H1 (cell line): ENCODE measurements around the gene HDLBP. TPM values are rescaled to one million over a fixed set of nuclear protein-coding genes. Genes with fewer than 3 reads are reported as not detected.

Experiments
- CTCF ChIA-PET: fragments of 300-600 bp; sonication (Branson Sonifier 250); formaldehyde crosslinking; loops from one replicate; lab custom pipeline; 2021; ENCODE audit not compliant: partially characterized antibody; lab: Charles Lee
- POLR2A ChIA-PET: fragments of 300-600 bp; sonication (Branson Sonifier 250); formaldehyde crosslinking; loops from one replicate; lab custom pipeline; 2021; ENCODE audit warnings: inconsistent platforms; ENCODE audit not compliant: partially characterized antibody; lab: Charles Lee
- DNase-seq, 2 experiments: peaks; one replicate each; pipeline versions ENCODE4 v3.0.0 to v3.0.0-alpha.2; 2010 to 2022; ENCODE audit warnings: low spot score in 2 of 2, low read depth in 1 of 2, mixed read lengths in 1 of 2
- FAIRE-seq: peaks from 2 replicates; lab custom pipeline; 2011; peaks lifted over from hg19 to GRCh38; lab: Jason Lieb, UNC
- H2AFZ ChIP-seq: 2 replicates; pipeline ENCODE4 v1.8.1; 2012; ENCODE audit warnings: low read length, inconsistent platforms
- H2AK5ac ChIP-seq: 2 replicates; pipeline ENCODE4 v1.6.1; 2013; ENCODE audit warnings: low read depth, low read length
- H2BK120ac ChIP-seq: replicated peaks from 2 replicates; pipeline ENCODE3; 2013; ENCODE audit warnings: low read depth, low read length, inconsistent platforms
- H2BK12ac ChIP-seq: 2 replicates; pipeline ENCODE4 v1.6.1; 2013; ENCODE audit warnings: low read depth, low read length
- H2BK15ac ChIP-seq: 2 replicates; pipeline ENCODE4 v1.6.1; 2013; ENCODE audit warnings: low read length
- H2BK20ac ChIP-seq: 2 replicates; pipeline ENCODE4 v1.6.1; 2013; ENCODE audit warnings: low read length
- H2BK5ac ChIP-seq: 2 replicates; pipeline ENCODE4 v1.6.1; 2013; ENCODE audit warnings: low read depth, low read length
- H3K14ac ChIP-seq: 2 replicates; pipeline ENCODE4 v1.6.1; 2013; ENCODE audit warnings: inconsistent platforms; ENCODE audit not compliant: insufficient read length
- H3K18ac ChIP-seq: 2 replicates; pipeline ENCODE4 v1.6.1; 2013; ENCODE audit warnings: low read length; ENCODE audit errors: extremely low read depth
- H3K23ac ChIP-seq: 2 replicates; pipeline ENCODE4 v1.6.1; 2013; ENCODE audit warnings: inconsistent platforms; ENCODE audit not compliant: insufficient read length
- H3K23me2 ChIP-seq: 2 replicates; pipeline ENCODE4 v1.6.1; 2013; ENCODE audit warnings: low read depth, low read length
- H3K27ac ChIP-seq: 2 replicates; pipeline ENCODE4 v1.6.1; 2011; ENCODE audit warnings: low read depth, low read length, inconsistent platforms
- H3K27me3 ChIP-seq, 4 experiments: replicated peaks in 1 of 4; 1 replicate in 1 of 4; 2 replicates in 3 of 4; pipeline versions ENCODE4 v1.6.1 to v1.8.1; 2011 to 2013; ENCODE audit warnings: low read length in 3 of 4, mild to moderate bottlenecking in 3 of 4, inconsistent platforms in 2 of 4, mixed read lengths in 2 of 4, moderate library complexity in 1 of 4; ENCODE audit not compliant: control insufficient read depth in 3 of 4, insufficient read depth in 3 of 4; ENCODE audit errors: extremely low read depth in 1 of 4
- H3K36me3 ChIP-seq, 4 experiments: 2 replicates each; pipeline versions ENCODE4 v1.6.1 to v1.8.1; 2011 to 2013; ENCODE audit warnings: mild to moderate bottlenecking in 4 of 4, low read length in 3 of 4, moderate library complexity in 2 of 4, control low read depth in 1 of 4, inconsistent platforms in 1 of 4; ENCODE audit not compliant: insufficient read depth in 4 of 4, control insufficient read depth in 2 of 4
- H3K4ac ChIP-seq: replicated peaks from 2 replicates; pipeline ENCODE3; 2013; ENCODE audit warnings: low read length, low read depth, mixed read lengths, inconsistent platforms; ENCODE audit not compliant: insufficient read length
- H3K4me1 ChIP-seq, 4 experiments: replicated peaks in 1 of 4; 1 replicate in 1 of 4; 2 replicates in 3 of 4; pipeline versions ENCODE4 v1.6.1 to v1.8.1; 2011 to 2013; ENCODE audit warnings: low read length in 3 of 4, inconsistent platforms in 2 of 4, mixed read lengths in 1 of 4; ENCODE audit not compliant: insufficient read depth in 4 of 4, control insufficient read depth in 3 of 4
- H3K4me2 ChIP-seq, 2 experiments: 2 replicates each; pipeline versions ENCODE4 v1.6.1 to v1.8.1; 2011 to 2013; ENCODE audit warnings: low read depth in 2 of 2, low read length in 2 of 2, control low read depth in 1 of 2, inconsistent platforms in 1 of 2, mild to moderate bottlenecking in 1 of 2; ENCODE audit not compliant: insufficient read depth in 1 of 2
- H3K4me3 ChIP-seq, 4 experiments: fragments of 200-600, 300-600 bp in 1 of 4; sonication (generic), shearing (Covaris generic), sonication (Bioruptor Twin) in 1 of 4; 2 replicates each; pipeline versions ENCODE4 v1.5.1 to v1.8.1; 2011 to 2016; ENCODE audit warnings: low read length in 4 of 4, low read depth in 3 of 4, control low read depth in 2 of 4, inconsistent platforms in 2 of 4, mild to moderate bottlenecking in 2 of 4, mixed read lengths in 1 of 4, moderate library complexity in 1 of 4; ENCODE audit not compliant: insufficient read depth in 2 of 4; ENCODE audit errors: extremely low read depth in 1 of 4
- H3K56ac ChIP-seq: replicated peaks from 2 replicates; pipeline ENCODE3; 2013; ENCODE audit warnings: low read depth, mild to moderate bottlenecking, mixed read lengths, low read length, inconsistent platforms; ENCODE audit not compliant: insufficient read length
- H3K79me1 ChIP-seq: 2 replicates; pipeline ENCODE4 v1.6.1; 2013; ENCODE audit warnings: low read depth, low read length, control low read depth
- H3K79me2 ChIP-seq, 2 experiments: 2 replicates each; pipeline versions ENCODE4 v1.6.1 to v1.8.1; 2012 to 2013; ENCODE audit warnings: low read length in 2 of 2, mild to moderate bottlenecking in 2 of 2, inconsistent platforms in 1 of 2; ENCODE audit not compliant: insufficient read depth in 2 of 2, control insufficient read depth in 1 of 2
- H3K9ac ChIP-seq, 4 experiments: replicated peaks in 1 of 4; 1 replicate in 1 of 4; 2 replicates in 3 of 4; pipeline versions ENCODE4 v1.6.1 to v1.8.1; 2011 to 2013; ENCODE audit warnings: low read depth in 3 of 4, low read length in 3 of 4, control low read depth in 2 of 4, mild to moderate bottlenecking in 2 of 4, moderate library complexity in 2 of 4, inconsistent platforms in 1 of 4; ENCODE audit errors: extremely low read depth in 1 of 4
- H3K9me3 ChIP-seq, 2 experiments: 2 replicates each; pipeline versions ENCODE4 v1.6.1 to v1.8.1; 2012 to 2013; ENCODE audit warnings: mild to moderate bottlenecking in 2 of 2, moderate library complexity in 2 of 2, control low read depth in 1 of 2, inconsistent platforms in 1 of 2, low read depth in 1 of 2, low read length in 1 of 2, mixed read lengths in 1 of 2; ENCODE audit not compliant: insufficient read depth in 2 of 2
- H4K20me1 ChIP-seq, 2 experiments: replicated peaks in 1 of 2; 2 replicates each; pipeline versions ENCODE3 to v1.8.1; 2011 to 2013; ENCODE audit warnings: inconsistent platforms in 2 of 2, low read length in 2 of 2, mild to moderate bottlenecking in 1 of 2; ENCODE audit not compliant: insufficient read depth in 2 of 2, control insufficient read depth in 1 of 2
- H4K5ac ChIP-seq: 2 replicates; pipeline ENCODE4 v1.6.1; 2013; ENCODE audit warnings: low read length, low read depth, mixed read lengths, inconsistent platforms; ENCODE audit not compliant: insufficient read length
- H4K8ac ChIP-seq: 2 replicates; pipeline ENCODE4 v1.8.0; 2013; ENCODE audit warnings: mild to moderate bottlenecking, moderate library complexity, low read length, inconsistent platforms; ENCODE audit not compliant: insufficient read depth; ENCODE audit errors: extremely low read depth
- H4K91ac ChIP-seq: replicated peaks from 2 replicates; pipeline ENCODE3; 2013; ENCODE audit warnings: low read length, mixed read lengths, inconsistent platforms; ENCODE audit not compliant: insufficient read length
- CBX8 ChIP-seq: fragments of 300-800, 300-1000 bp; sonication (generic); IDR thresholded peaks from 2 replicates; pipeline ENCODE4 v1.7.1; 2016; ENCODE audit warnings: low read depth, low read length, borderline replicate concordance
- CHD1 ChIP-seq: IDR thresholded peaks from 2 replicates; pipeline ENCODE4 v1.6.1; 2012; ENCODE audit warnings: low read depth, low read length, improper control_type of control experiment
- GABPA ChIP-seq: IDR thresholded peaks from 2 replicates; pipeline ENCODE4 v1.6.1; 2011; ENCODE audit warnings: mild to moderate bottlenecking, low read length, moderate library complexity, borderline replicate concordance; ENCODE audit not compliant: insufficient read depth
- NRF1 ChIP-seq: IDR thresholded peaks from 2 replicates; pipeline ENCODE4 v1.6.1; 2011; ENCODE audit warnings: mild to moderate bottlenecking, low read depth, low read length, improper control_type of control experiment
- POLR2A ChIP-seq, 2 experiments: IDR thresholded peaks; 1 replicate in 1 of 2; 2 replicates in 1 of 2; pipeline ENCODE4 v1.6.1; 2011; ENCODE audit warnings: low read depth in 2 of 2, low read length in 2 of 2, mild to moderate bottlenecking in 2 of 2; ENCODE audit errors: control extremely low read depth in 1 of 2
- POU5F1 ChIP-seq: IDR thresholded peaks from 2 replicates; pipeline ENCODE4 v1.6.1; 2011; ENCODE audit warnings: low read depth, mild to moderate bottlenecking, low read length, moderate library complexity
- RBBP5 ChIP-seq: IDR thresholded peaks from 2 replicates; pipeline ENCODE4 v1.7.1; 2012; ENCODE audit warnings: low read depth, mild to moderate bottlenecking, inconsistent platforms, low read length, moderate library complexity, borderline replicate concordance
- SIN3A ChIP-seq, 2 experiments: IDR thresholded peaks in 1 of 2; conservative IDR thresholded peaks in 1 of 2; 2 replicates each; pipeline ENCODE4 v1.6.1; 2011 to 2012; ENCODE audit warnings: low read length in 2 of 2, improper control_type of control experiment in 1 of 2, low read depth in 1 of 2, mild to moderate bottlenecking in 1 of 2
- SIX5 ChIP-seq: IDR thresholded peaks from 2 replicates; pipeline ENCODE4 v1.6.1; 2011; ENCODE audit warnings: mild to moderate bottlenecking, low read depth, low read length
- SRF ChIP-seq: IDR thresholded peaks from 2 replicates; pipeline ENCODE4 v1.6.1; 2011; ENCODE audit warnings: mild to moderate bottlenecking, low read depth, low read length, moderate library complexity
- SUZ12 ChIP-seq: fragments of 200-600 bp; sonication (generic); IDR thresholded peaks from 2 replicates; pipeline ENCODE4 v1.6.1; 2012; ENCODE audit warnings: mild to moderate bottlenecking, inconsistent platforms, low read length, moderate library complexity, mixed read lengths
- TBP ChIP-seq: IDR thresholded peaks from 2 replicates; pipeline ENCODE4 v1.6.1; 2011; ENCODE audit warnings: low read depth, low read length, improper control_type of control experiment
- TCF12 ChIP-seq: IDR thresholded peaks from 2 replicates; pipeline ENCODE4 v1.6.1; 2011; ENCODE audit warnings: low read depth, mild to moderate bottlenecking, low read length
- WGBS, 2 experiments: shearing (Covaris generic) in 1 of 2; methylation state at CpG; one replicate each; pipeline versions ENCODE4 v1.1.6 to v1.1.7; 2013 to 2015; ENCODE audit warnings: low lambda C conversion rate in 2 of 2, mixed read lengths in 2 of 2, inconsistent platforms in 1 of 2, low coverage in 1 of 2, missing lambda C conversion rate in 1 of 2; ENCODE audit not compliant: insufficient replicate concordance in 2 of 2, insufficient coverage in 1 of 2, insufficient read length in 1 of 2; ENCODE audit errors: extremely low coverage in 1 of 2, missing lambda C conversion rate in 1 of 2; 5-methylcytosine and 5-hydroxymethylcytosine counted together
- polyA plus RNA-seq, 7 experiments: library from polyadenylated mRNA; depleted of rRNA in 3 of 7; stranded (reverse) in 5 of 7; unstranded in 2 of 7; fragments of >200 nt in 5 of 7; fragments of 200-250 nt in 2 of 7; gene quantifications; 1 replicate in 5 of 7; 2 replicates in 1 of 7; 4 replicates in 1 of 7; pipeline versions ENCODE4 v1.2.1 to v1.2.3, GENCODE V29; 2011 to 2013; ENCODE audit warnings: missing spikeins in 2 of 7, mixed read lengths in 2 of 7
- total RNA-seq: library from RNA; stranded (reverse); fragmentation: NEBNext Ultra II Directional; extraction: Animal tissue kit (Norgen Biotek cat#: 25700); gene quantifications from 2 replicates; pipeline ENCODE4 v1.2.1, GENCODE V29; 2021
- TF ChIP-seq, protein P1 (sequence below): IDR thresholded peaks from 2 replicates; pipeline ENCODE4 v1.6.1; 2012; ENCODE audit warnings: low read length, inconsistent platforms

HDLBP gene
- total and polyA plus RNA-seq, 2 of the 8 experiments (the other 6 are each of a cell fraction or from before 2014, with no cell fraction given): 185 to 360 TPM

DNA sequence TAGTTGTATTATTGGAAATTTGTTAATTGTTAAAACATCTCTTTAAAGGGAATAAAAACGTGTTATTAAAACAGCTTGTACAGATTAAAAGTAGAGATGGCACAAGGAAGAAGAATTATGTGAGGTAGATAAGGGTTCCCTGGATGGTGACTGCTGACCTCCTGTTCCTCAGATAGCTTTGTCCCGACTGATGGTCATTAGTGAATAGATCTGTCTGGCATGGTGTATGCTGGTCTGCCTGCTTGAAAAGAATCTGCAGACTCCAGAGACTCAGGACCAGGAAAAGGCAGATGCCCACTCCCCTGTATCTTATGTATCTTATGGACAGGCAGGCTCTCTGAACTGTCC is 35.0 kb upstream of the HDLBP start:
- DNase-seq (no peak), FAIRE-seq (no peak)
- no peak overlapping the region for H4K8ac ChIP-seq
- no peak overlapping the region for H2AFZ ChIP-seq
- no peak overlapping the region for H4K5ac ChIP-seq
- H3K79me2 ChIP-seq: no peaks in the 10 kb centered on the region
- ChIA-PET POLR2A (no interaction called here), CTCF (interaction anchor here (0.8 to 1.3 kb wide), 4 partner anchors 14 to 48 kb away, joined by 3 to 4 read pairs (median 3); no protein-coding TSS in a partner anchor)
- no peak overlapping the region for H2BK5ac ChIP-seq
- H3K23me2 ChIP-seq: peaks cover 3% of the 10 kb centered on the region; the same call in 1 of the 2 replicates
- H3K4ac ChIP-seq: no peak overlapping the region
- H3K4me3 ChIP-seq: no peak overlapping the region
- H3K36me3 ChIP-seq: peaks cover 31 to 83% (median 70%) of the 10 kb centered on the region in 4 experiments
- peaks cover 1 to 10% (median 5%) of the 10 kb centered on the region in 4 experiments; a peak in 6 of 7 replicates for H3K4me1 ChIP-seq
- H3K9ac ChIP-seq: no peak overlapping the region
- no peak overlapping the region for H2BK20ac ChIP-seq
- H2AK5ac ChIP-seq: no peak overlapping the region
- no peak overlapping the region for H2BK120ac ChIP-seq
- H3K79me1 ChIP-seq: no peaks in the 10 kb centered on the region
- H3K27me3 ChIP-seq: no peaks in the 10 kb centered on the region
- no peak overlapping the region for H3K23ac ChIP-seq
- no peak overlapping the region for H3K27ac ChIP-seq
- no peak overlapping the region for H2BK15ac ChIP-seq
- no peak overlapping the region for H3K18ac ChIP-seq
- H4K91ac ChIP-seq: no peak overlapping the region
- H3K56ac ChIP-seq: no peak overlapping the region
- no peak overlapping the region for H2BK12ac ChIP-seq
- peaks cover 0 to 7% of the 10 kb centered on the region in 2 experiments for H4K20me1 ChIP-seq
- no peaks in the 10 kb centered on the region for H3K9me3 ChIP-seq
- WGBS, 2 experiments: 83% methylated on average over 2 of the region's 2 CpGs; no CpG with 5 or more reads in 1 of the 2 experiments
- no peak overlapping the region for H3K14ac ChIP-seq
- H3K4me2 ChIP-seq: no peak overlapping the region
- TF ChIP-seq SRF (no peak), NRF1 (no peak), GABPA (no peak), CBX8 (no peak), SIN3A (conservative IDR thresholded peaks at IDR 0.05 in 1 of 2, IDR thresholded peaks at IDR 0.05 in 1 of 2; ENCODE audit: low read depth in 1 of 2, low read length in 2 of 2) (no peak), SIX5 (no peak), SUZ12 (no peak), RBBP5 (no peak), TBP (no peak), TCF12 (no peak), POU5F1 (no peak), POLR2A (IDR thresholded peaks at IDR 0.05; ENCODE audit: control extremely low read depth in 1 of 2, low read depth in 2 of 2, low read length in 2 of 2) (no peak), CHD1 (no peak)
- TF ChIP-seq, protein P1, sequence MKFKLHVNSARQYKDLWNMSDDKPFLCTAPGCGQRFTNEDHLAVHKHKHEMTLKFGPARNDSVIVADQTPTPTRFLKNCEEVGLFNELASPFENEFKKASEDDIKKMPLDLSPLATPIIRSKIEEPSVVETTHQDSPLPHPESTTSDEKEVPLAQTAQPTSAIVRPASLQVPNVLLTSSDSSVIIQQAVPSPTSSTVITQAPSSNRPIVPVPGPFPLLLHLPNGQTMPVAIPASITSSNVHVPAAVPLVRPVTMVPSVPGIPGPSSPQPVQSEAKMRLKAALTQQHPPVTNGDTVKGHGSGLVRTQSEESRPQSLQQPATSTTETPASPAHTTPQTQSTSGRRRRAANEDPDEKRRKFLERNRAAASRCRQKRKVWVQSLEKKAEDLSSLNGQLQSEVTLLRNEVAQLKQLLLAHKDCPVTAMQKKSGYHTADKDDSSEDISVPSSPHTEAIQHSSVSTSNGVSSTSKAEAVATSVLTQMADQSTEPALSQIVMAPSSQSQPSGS: no peak
